ENCODE measurements around the gene PNMT. TPM values are rescaled to one million over a fixed set of nuclear protein-coding genes. Genes with fewer than 3 reads are reported as not detected.
A peak's percentile ranks its signal among the peaks of the same experiment; 100 is the strongest.

PNMT gene
- total and polyA plus RNA-seq, 2 of the 4 experiments (the other 2 are of a cell fraction) = not detected

GRCh38 chr17:39666231-39666600 lies 2.0 kb upstream of the PNMT start:
- POLR2A ChIA-PET (ENCODE audit: unreplicated experiment) = no interaction called here

More at GRCh38 chr17:39666231-39666600, 2.0 kb upstream of the PNMT start:
- CTCF ChIA-PET = interaction anchor here (0.9 to 1.7 kb wide), 3 partner anchors 25 to 45 kb away, joined by 3 to 4 read pairs (median 3); no protein-coding TSS in a partner anchor
- in situ Hi-C loops (cut with MboI; ENCODE audit: low sequenced_read_pairs) = no loop called here
- H3K23ac ChIP-seq (ENCODE audit: low read depth, low read length) = no peak overlapping the region
- no peak overlapping the region for H4K5ac ChIP-seq (ENCODE audit: low read depth, low read length)
- H3K4me2 ChIP-seq (ENCODE audit: low read depth, low read length) = no peak overlapping the region
- H3K27ac ChIP-seq (ENCODE audit: insufficient read depth, low read length) = no peak overlapping the region
- no peak overlapping the region for H2AK5ac ChIP-seq (ENCODE audit: low read depth, low read length)
- no TSS peak for BruUV-seq (replicated peaks)
- intact Hi-C loops (cut with micrococcal nuclease) = no loop called here
- H2AFZ ChIP-seq (replicated peaks; ENCODE audit: low read length, poor library complexity) = no peak overlapping the region
- no peaks in the 10 kb centered on the region; the same call in none of the 2 replicates for H4K20me1 ChIP-seq (ENCODE audit: insufficient read depth, low read length)
- H3K9ac ChIP-seq (ENCODE audit: low read depth, low read length) = no peak overlapping the region
- no peaks in the 10 kb centered on the region for H3K9me1 ChIP-seq (ENCODE audit: insufficient read depth, low read length)
- H4K8ac ChIP-seq (ENCODE audit: low read depth in 2 of 2, low read length in 2 of 2) = no peak overlapping the region
- no peak overlapping the region for H3K14ac ChIP-seq (replicated peaks; ENCODE audit: low read depth, low read length)
- TF ChIP-seq ELK1 (IDR thresholded peaks at IDR 0.05; ENCODE audit: borderline replicate concordance, low read depth, low read length) = no peak
- TF ChIP-seq SMC3 (IDR thresholded peaks at IDR 0.05; ENCODE audit: low read depth, low read length) = no peak
- TF ChIP-seq USF2 (IDR thresholded peaks at IDR 0.05; ENCODE audit: low read depth, low read length) = no peak
- no peak for TF ChIP-seq CTCF (conservative IDR thresholded peaks at IDR 0.05; ENCODE audit: low read depth, low read length)
- TF ChIP-seq POLR2A (IDR thresholded peaks at IDR 0.05; ENCODE audit: low read depth, low read length) = no peak
- TF ChIP-seq NFE2L2 (IDR thresholded peaks at IDR 0.05; ENCODE audit: low read depth, low read length) = no peak
- TF ChIP-seq CEBPB (IDR thresholded peaks at IDR 0.05; ENCODE audit: low read depth, low read length) = no peak
- no peak for TF ChIP-seq RCOR1 (IDR thresholded peaks at IDR 0.05; ENCODE audit: insufficient replicate concordance, low read length)
- no peak for TF ChIP-seq RFX5 (IDR thresholded peaks at IDR 0.05; ENCODE audit: low read depth, low read length)
- no peak for TF ChIP-seq MAFK (IDR thresholded peaks at IDR 0.05; ENCODE audit: low read depth, low read length)
- no peak for TF ChIP-seq CHD1 (IDR thresholded peaks at IDR 0.05; ENCODE audit: low read depth, low read length)
- no peak for TF ChIP-seq FOS (IDR thresholded peaks at IDR 0.05; ENCODE audit: low read depth, low read length)
- no peak for TF ChIP-seq MAZ (IDR thresholded peaks at IDR 0.05; ENCODE audit: borderline replicate concordance, low read depth, low read length)
- no peak for TF ChIP-seq BHLHE40 (IDR thresholded peaks at IDR 0.05; ENCODE audit: low read depth, low read length)
- TF ChIP-seq RAD21 (IDR thresholded peaks at IDR 0.05; ENCODE audit: low read length) = no peak
- no peak for TF ChIP-seq MXI1 (IDR thresholded peaks at IDR 0.05; ENCODE audit: borderline replicate concordance, low read depth, low read length)
- no peak overlapping the region for H4K91ac ChIP-seq (ENCODE audit: insufficient read depth, low read depth, low read length)
- no CpG with 5 or more reads among the region's 2 CpGs for WGBS, 2 experiments (ENCODE audit: extremely low coverage in 2 of 2, insufficient read length in 1 of 2)
- dilution Hi-C loops (cut with HindIII; ENCODE audit: low sequenced_read_pairs, unreplicated experiment) = no loop called here
- H3K27me3 ChIP-seq (ENCODE audit: control insufficient read depth, insufficient read depth, low read length) = peaks cover 34% of the 10 kb centered on the region
- ATAC-seq (ENCODE audit: low read depth) (no peak), DNase-seq (no peak)
- H3K36me3 ChIP-seq (ENCODE audit: control insufficient read depth, insufficient read depth, low read length) = peaks cover 10% of the 10 kb centered on the region
- no peak overlapping the region for H3K18ac ChIP-seq (ENCODE audit: low read depth, low read length)
- no peaks in the 10 kb centered on the region for H3K79me1 ChIP-seq (ENCODE audit: low read depth in 1 of 2, low read length in 2 of 2)
- H2BK5ac ChIP-seq (ENCODE audit: low read depth, low read length, poor library complexity, severe bottlenecking) = no peak overlapping the region
- H3K56ac ChIP-seq (ENCODE audit: extremely low read depth, insufficient read depth, low read length) = no peak overlapping the region
- H3K4me1 ChIP-seq (ENCODE audit: control insufficient read depth, insufficient read depth, low read length) = peaks cover 7% of the 10 kb centered on the region; the same call in 1 of the 2 replicates
- no peak overlapping the region for H2BK20ac ChIP-seq (ENCODE audit: low read depth, low read length)
- H2AK9ac ChIP-seq (replicated peaks; ENCODE audit: low read depth, low read length, poor library complexity) = peak overlapping the region; percentile 24
- H3K4me3 ChIP-seq (ENCODE audit: insufficient read depth, low read depth, low read length) = no peak overlapping the region
- H3K9me3 ChIP-seq (ENCODE audit: control insufficient read depth, insufficient read depth, low read length) = no peaks in the 10 kb centered on the region
- H2BK15ac ChIP-seq (ENCODE audit: low read depth, low read length) = no peak overlapping the region
- no peak overlapping the region for H2BK120ac ChIP-seq (ENCODE audit: low read depth, low read length)
- no peak overlapping the region for H3K4ac ChIP-seq (ENCODE audit: low read depth, low read length)

All from IMR-90 (cell line).